Activated T-cell treated with anti-CD3 and anti-CD28 coated beads, Interleukin-2, amount 50 U/mL, for 1 hour (primary cell): ENCODE results near the gene PYGB.
A peak's percentile ranks its signal among the peaks of the same experiment; 100 is the strongest.

Source experiments
- DNase-seq: peaks from one replicate; pipeline ENCODE4 v3.0.0-alpha.2; 2020

PYGB gene

GRCh38 chr20:25249198-25249931, 1.5 kb downstream of the PYGB start:
- no peak for DNase-seq

GRCh38 chr20:25250508-25250907, 2.6 kb downstream of the PYGB start:
- no peak for DNase-seq

GRCh38 chr20:25251019-25251418, 3.1 kb downstream of the PYGB start:
- DNase-seq = no peak

GRCh38 chr20:25251558-25251957, 3.7 kb downstream of the PYGB start:
- no peak for DNase-seq

- DNase-seq = no peak
Measured at GRCh38 chr20:25252230-25252651, 4.4 kb downstream of the PYGB start.

GRCh38 chr20:25252686-25253421, 5.0 kb downstream of the PYGB start:
- DNase-seq = no peak

- no peak for DNase-seq
Measured at GRCh38 chr20:25253606-25254275, 5.9 kb downstream of the PYGB start.

GRCh38 chr20:25254571-25254970, 6.7 kb downstream of the PYGB start:
- DNase-seq = no peak

GRCh38 chr20:25254986-25255680, 7.2 kb downstream of the PYGB start:
- DNase-seq = peak; percentile 16

- no peak for DNase-seq
Measured at GRCh38 chr20:25256226-25256859, 8.5 kb downstream of the PYGB start.

GRCh38 chr20:25257130-25257529, 9.2 kb downstream of the PYGB start:
- DNase-seq = peak; percentile 10

GRCh38 chr20:25257756-25258475, 10.0 kb downstream of the PYGB start:
- DNase-seq = no peak

- no peak for DNase-seq
Measured at GRCh38 chr20:25258476-25258805, 10.6 kb downstream of the PYGB start.

GRCh38 chr20:25258828-25259227, 10.9 kb downstream of the PYGB start:
- DNase-seq = peak; percentile 12

GRCh38 chr20:25259358-25259757, 11.5 kb downstream of the PYGB start:
- DNase-seq = peak; percentile 16

- peak; percentile 38 for DNase-seq
Measured at GRCh38 chr20:25259788-25260254, 11.9 kb downstream of the PYGB start.

GRCh38 chr20:25260770-25261437, 13.0 kb downstream of the PYGB start:
- peak; percentile 43 for DNase-seq

- DNase-seq = no peak
Measured at GRCh38 chr20:25269057-25269832, 21.4 kb downstream of the PYGB start.

GRCh38 chr20:25269833-25270170, 21.9 kb downstream of the PYGB start:
- DNase-seq = peak; percentile 9

- DNase-seq = no peak
Measured at GRCh38 chr20:25270829-25271251, 23.0 kb downstream of the PYGB start.
